ENCODE results near the gene SAMD13. TPM values are rescaled to one million over a fixed set of nuclear protein-coding genes. Genes with fewer than 3 reads are reported as not detected.

The SAMD13 gene
- total and polyA plus RNA-seq, 10 of the 15 experiments (the other 5 are each of a cell fraction or from before 2014, with no cell fraction given): 0.81 to 1.9 (median 1.2) TPM; not detected in 1

- FAIRE-seq (no peak), ATAC-seq (no peak), DNase-seq (ENCODE audit: low read depth, low spot score) (no peak)
- no peaks in the 10 kb centered on the region for H3K79me2 ChIP-seq (ENCODE audit: control insufficient read depth, insufficient read depth, low read length)
- BruUV-seq (replicated peaks): no TSS peak
- H3K27ac ChIP-seq (ENCODE audit: control insufficient read depth, insufficient read depth): no peak overlapping the region
- TF ChIP-seq IKZF1 (conservative IDR thresholded peaks at IDR 0.05) (no peak), MTA3 (IDR thresholded peaks at IDR 0.05; ENCODE audit: borderline replicate concordance, low read length) (no peak), USF2 (IDR thresholded peaks at IDR 0.05; ENCODE audit: borderline replicate concordance, low read depth, low read length) (no peak), SREBF1 (IDR thresholded peaks at IDR 0.05; ENCODE audit: low read length) (no peak), ZNF217 (IDR thresholded peaks at IDR 0.05) (no peak), BCLAF1 (IDR thresholded peaks at IDR 0.05) (no peak), YY1 (IDR thresholded peaks at IDR 0.05; ENCODE audit: low read depth, low read length) (no peak), JUND (IDR thresholded peaks at IDR 0.05; ENCODE audit: low read depth, low read length) (no peak)
- 94% methylated on average over 1 of the region's 1 CpG for WGBS (ENCODE audit: insufficient coverage, insufficient replicate concordance, low lambda C conversion rate, missing lambda C conversion rate)
- H3K4me2 ChIP-seq (ENCODE audit: control insufficient read depth, insufficient read depth): no peak overlapping the region; the same call in 1 of the 2 replicates
- intact Hi-C loops (cut with micrococcal nuclease; ENCODE audit: unreplicated experiment): loop anchor here (5.0 kb wide), 1 partner anchor 132 kb away; no protein-coding TSS in a partner anchor
- SMC1A ChIA-PET (ENCODE audit: uncharacterized antibody, unreplicated experiment): interaction anchor here (0.7 kb wide), 1 partner anchor 11 kb away, joined by 3 read pairs; no protein-coding TSS in a partner anchor
- no peak overlapping the region for H3K4me3 ChIP-seq
- no peaks in the 10 kb centered on the region; the same call in 2 of the 3 replicates for H3K9me3 ChIP-seq (replicated peaks; ENCODE audit: control insufficient read depth, insufficient read depth, low read length)
- H3K4me1 ChIP-seq (ENCODE audit: control insufficient read depth, insufficient read depth, low read length): peaks cover 10% of the 10 kb centered on the region; the same call in 1 of the 2 replicates
- no peak overlapping the region for H3K9ac ChIP-seq (ENCODE audit: control insufficient read depth, insufficient read depth, low read length)
- H3K36me3 ChIP-seq (ENCODE audit: control insufficient read depth in 2 of 2, insufficient read depth in 2 of 2, low read length in 1 of 2): no peaks in the 10 kb centered on the region
- RAD21 ChIA-PET (ENCODE audit: unreplicated experiment): no interaction called here
- no peaks in the 10 kb centered on the region for H4K20me1 ChIP-seq (ENCODE audit: control insufficient read depth, insufficient read depth)
- in situ Hi-C loops (cut with MboI): no loop called here
- no peaks in the 10 kb centered on the region for H3K27me3 ChIP-seq (replicated peaks in 1 of 2; ENCODE audit: control insufficient read depth in 2 of 2, insufficient read depth in 2 of 2, low read length in 1 of 2)
- CTCF ChIA-PET: no interaction called here
- no peak overlapping the region for H2AFZ ChIP-seq (ENCODE audit: control insufficient read depth, low read depth, low read length)
- POLR2A ChIA-PET: no interaction called here
Measured at GRCh38 chr1:84300501-84300900, 1.0 kb upstream of the SAMD13 start.

Data from GM12878 (cell line).